Astrocyte (in vitro differentiated cells and primary cell): ENCODE measurements around the gene SYT3. TPM values are rescaled to one million over a fixed set of nuclear protein-coding genes. Genes with fewer than 3 reads are reported as not detected.

Source experiments
- DNase-seq: peaks from one replicate; pipeline ENCODE4 v3.0.0-alpha.2; 2010; ENCODE audit warnings: low read depth
- FAIRE-seq: peaks from 2 replicates; lab custom pipeline; 2011; peaks lifted over from hg19 to GRCh38; lab: Jason Lieb, UNC
- H2AFZ ChIP-seq: 2 replicates; pipeline ENCODE4 v1.6.0; 2012; ENCODE audit warnings: low read depth, low read length, inconsistent platforms
- H3K27ac ChIP-seq: 2 replicates; pipeline ENCODE4 v1.5.1; 2011; ENCODE audit warnings: low read depth, low read length, inconsistent platforms
- H3K27me3 ChIP-seq: 2 replicates; pipeline ENCODE4 v1.6.0; 2011; ENCODE audit warnings: low read length, inconsistent platforms; ENCODE audit not compliant: insufficient read depth
- H3K36me3 ChIP-seq: 2 replicates; pipeline ENCODE4 v1.5.1; 2011; ENCODE audit warnings: low read length, inconsistent platforms; ENCODE audit not compliant: insufficient read depth
- H3K4me1 ChIP-seq: 2 replicates; pipeline ENCODE4 v1.5.1; 2011; ENCODE audit warnings: low read length, inconsistent platforms; ENCODE audit not compliant: insufficient read depth
- H3K4me2 ChIP-seq: 2 replicates; pipeline ENCODE4 v1.6.0; 2012; ENCODE audit warnings: low read length, inconsistent platforms
- H3K4me3 ChIP-seq: 2 replicates; pipeline ENCODE4 v1.5.1; 2011; ENCODE audit warnings: low read depth, mild to moderate bottlenecking, low read length, inconsistent platforms; ENCODE audit not compliant: insufficient read depth
- H3K79me2 ChIP-seq: 2 replicates; pipeline ENCODE4 v1.6.0; 2012; ENCODE audit warnings: mild to moderate bottlenecking, low read length, inconsistent platforms; ENCODE audit not compliant: insufficient read depth
- H3K9ac ChIP-seq: 2 replicates; pipeline ENCODE4 v1.6.0; 2012; ENCODE audit warnings: mild to moderate bottlenecking, low read length, inconsistent platforms
- H3K9me3 ChIP-seq: 2 replicates; pipeline ENCODE4 v1.5.1; 2012; ENCODE audit warnings: low read depth, mild to moderate bottlenecking, low read length, inconsistent platforms; ENCODE audit not compliant: insufficient read depth
- H4K20me1 ChIP-seq: 2 replicates; pipeline ENCODE4 v1.6.0; 2012; ENCODE audit warnings: low read length, inconsistent platforms; ENCODE audit not compliant: insufficient read depth
- H3K27ac Mint-ChIP-seq: one replicate; pipeline ENCODE4 v1.8.0; 2021; ENCODE audit warnings: mild to moderate bottlenecking, mixed read lengths; ENCODE audit not compliant: unreplicated experiment
- H3K27me3 Mint-ChIP-seq: one replicate; pipeline ENCODE4 v1.8.0; 2021; ENCODE audit warnings: low read depth, mixed read lengths; ENCODE audit not compliant: unreplicated experiment
- H3K36me3 Mint-ChIP-seq: one replicate; pipeline ENCODE4 v1.8.0; 2021; ENCODE audit warnings: low read depth, mixed read lengths; ENCODE audit not compliant: unreplicated experiment
- H3K4me1 Mint-ChIP-seq: one replicate; pipeline ENCODE4 v1.8.0; 2021; ENCODE audit warnings: low read depth, mixed read lengths; ENCODE audit not compliant: unreplicated experiment
- H3K4me3 Mint-ChIP-seq: one replicate; pipeline ENCODE4 v1.8.0; 2021; ENCODE audit warnings: mild to moderate bottlenecking, moderate library complexity, mixed read lengths; ENCODE audit not compliant: unreplicated experiment
- H3K9me3 Mint-ChIP-seq: one replicate; pipeline ENCODE4 v1.8.0; 2021; ENCODE audit warnings: mild to moderate bottlenecking, mixed read lengths; ENCODE audit not compliant: unreplicated experiment
- CTCF ChIP-seq: IDR thresholded peaks from 2 replicates; pipeline ENCODE4 v1.5.1; 2011; ENCODE audit warnings: low read depth, mild to moderate bottlenecking, inconsistent platforms, low read length, moderate library complexity; ENCODE audit not compliant: insufficient read depth
- EZH2 ChIP-seq: IDR thresholded peaks from 2 replicates; pipeline ENCODE4 v1.6.1; 2012; ENCODE audit warnings: mild to moderate bottlenecking, low read length, inconsistent platforms; ENCODE audit not compliant: insufficient read depth
- total RNA-seq: library from RNA; stranded (reverse); gene quantifications from 2 replicates; pipeline ENCODE4 v1.2.1, GENCODE V29; 2021

Gene SYT3
- total RNA-seq, 1 donor from 2014 or later, result not detected

GRCh38 chr19:50651174-50651573 is 11.5 kb upstream of the SYT3 start:
- Histone ChIP-seq H2AFZ (no peak overlapping the region), H3K79me2 (no peaks in the 10 kb centered on the region), H3K4me3 (no peak overlapping the region), H3K4me2 (no peak overlapping the region), H3K27me3 (no peaks in the 10 kb centered on the region), H3K9me3 (no peaks in the 10 kb centered on the region), H3K4me1 (no peaks in the 10 kb centered on the region), H3K9ac (no peak overlapping the region), H3K27ac (no peak overlapping the region), H4K20me1 (no peaks in the 10 kb centered on the region), H3K36me3 (no peaks in the 10 kb centered on the region)
- Mint-ChIP-seq H3K4me1 (no peaks in the 10 kb centered on the region), H3K9me3 (peaks cover 30% of the 10 kb centered on the region), H3K27ac (no peak overlapping the region), H3K36me3 (no peaks in the 10 kb centered on the region), H3K27me3 (no peaks in the 10 kb centered on the region), H3K4me3 (no peak overlapping the region)
- DNase-seq (no peak), FAIRE-seq (no peak)
- no peak for TF ChIP-seq CTCF
- no peak for TF ChIP-seq EZH2

DNA sequence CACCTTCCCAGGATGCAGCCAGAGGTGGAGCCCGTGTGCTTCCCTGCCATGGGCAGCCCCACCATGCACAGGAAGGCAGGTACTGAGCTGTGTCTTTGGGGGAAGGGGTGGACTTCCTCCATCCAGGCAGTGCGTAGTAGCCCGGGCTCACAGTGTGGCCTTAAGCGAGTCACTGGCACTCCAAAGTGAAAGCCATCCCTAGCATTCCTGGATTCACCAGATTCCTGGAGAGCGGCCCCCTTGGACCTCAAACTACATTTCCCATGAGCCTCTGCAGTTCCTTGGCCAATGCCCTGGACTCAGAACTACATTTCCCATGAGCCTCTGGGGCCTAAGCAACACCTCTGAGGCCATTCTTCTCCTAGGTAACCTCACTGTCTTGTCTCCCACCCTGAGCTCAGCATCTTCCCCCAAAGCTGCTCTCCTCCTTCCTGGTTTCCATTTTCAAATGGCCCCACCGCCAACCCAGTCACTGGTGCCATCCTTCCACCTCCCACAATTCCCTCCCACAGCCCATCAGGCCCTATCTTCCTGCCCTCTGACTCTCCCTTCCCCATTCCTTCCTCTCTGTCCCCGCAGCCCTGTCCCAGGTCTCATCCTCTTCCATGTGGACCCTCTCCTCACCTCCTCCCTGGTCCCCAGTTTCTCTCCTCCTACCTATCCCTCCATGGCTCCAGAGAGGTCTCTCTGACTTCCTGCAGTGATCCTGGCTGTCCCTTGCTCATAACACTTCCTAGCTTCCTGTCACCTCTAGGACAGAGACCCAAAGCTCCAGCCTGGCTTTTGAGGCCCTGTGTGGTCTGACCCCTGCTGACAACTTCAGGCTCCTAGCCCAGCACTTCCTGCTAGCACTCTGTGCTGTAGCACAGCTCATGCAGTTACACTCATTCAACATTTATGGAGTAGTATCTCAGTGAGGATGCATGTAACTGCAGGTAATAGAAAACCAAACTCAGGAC is 10.0 kb upstream of the SYT3 start, which contains the start of gene C19orf81:
TSS of gene C19orf81 (plus strand) at position 13 of the 959 bp plus-strand sequence. CDS start at position 13, 0 bp downstream.
- no peak within 1 kb of the TSS for H3K4me3 ChIP-seq

More for the DNA sequence above, 10.0 kb upstream of the SYT3 start, which contains the start of gene C19orf81:
- no peaks in the 10 kb centered on the region for H3K4me1 Mint-ChIP-seq
- peaks cover 30% of the 10 kb centered on the region for H3K9me3 Mint-ChIP-seq
- Histone ChIP-seq H3K9me3 (no peaks in the 10 kb centered on the region), H3K4me1 (no peaks in the 10 kb centered on the region), H3K27ac (no peak within 1 kb of the TSS), H4K20me1 (no peaks in the 10 kb centered on the region), H3K36me3 (no peaks in the 10 kb centered on the region), H3K9ac (no peak within 1 kb of the TSS), H3K79me2 (no peaks in the 10 kb centered on the region), H3K4me2 (no peak within 1 kb of the TSS), H2AFZ (no peak within 1 kb of the TSS), H3K27me3 (no peaks in the 10 kb centered on the region)
- H3K36me3 Mint-ChIP-seq, result no peaks in the 10 kb centered on the region
- H3K27me3 Mint-ChIP-seq, result no peaks in the 10 kb centered on the region
- no peak for FAIRE-seq
- TF ChIP-seq EZH2, result no peak
- no peak for TF ChIP-seq CTCF
- DNase-seq, result no peak
- H3K27ac Mint-ChIP-seq, result no peak within 1 kb of the TSS
- no peak within 1 kb of the TSS for H3K4me3 Mint-ChIP-seq
